NCI-H748 treated with DMSO at 0.1 percent for 48 hours (cell line): ENCODE data around the gene PGM2L1.
"Not testable (repeated sequence)": the region's sequence is repeated elsewhere in the genome, so short reads cannot be mapped to it uniquely, and the experiment has no call there.

ENCODE experiments used
- DNase-seq: peaks from one replicate; lab custom pipeline; 2025; lab: John Stamatoyannopoulos, UW

Gene PGM2L1

DNA sequence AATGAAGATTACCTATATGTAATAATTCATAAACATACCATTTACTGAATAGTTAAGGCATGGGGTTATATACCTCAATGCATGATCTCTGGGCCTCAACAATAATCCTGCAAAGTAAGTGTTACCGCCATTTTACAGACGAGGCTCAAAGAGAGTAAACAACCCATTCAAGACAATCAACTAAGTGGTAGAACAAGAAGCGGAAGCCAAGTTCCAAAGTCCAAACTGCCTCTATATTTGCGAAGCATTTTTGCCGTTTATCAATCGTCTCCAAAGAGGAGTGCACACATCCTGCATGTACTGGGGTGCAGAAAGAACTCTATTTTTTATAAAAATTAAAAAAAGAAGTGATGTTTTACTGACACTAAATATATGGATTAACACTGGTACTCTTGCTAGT is 59.3 kb downstream of the PGM2L1 start:
- DNase-seq = no peak

DNA sequence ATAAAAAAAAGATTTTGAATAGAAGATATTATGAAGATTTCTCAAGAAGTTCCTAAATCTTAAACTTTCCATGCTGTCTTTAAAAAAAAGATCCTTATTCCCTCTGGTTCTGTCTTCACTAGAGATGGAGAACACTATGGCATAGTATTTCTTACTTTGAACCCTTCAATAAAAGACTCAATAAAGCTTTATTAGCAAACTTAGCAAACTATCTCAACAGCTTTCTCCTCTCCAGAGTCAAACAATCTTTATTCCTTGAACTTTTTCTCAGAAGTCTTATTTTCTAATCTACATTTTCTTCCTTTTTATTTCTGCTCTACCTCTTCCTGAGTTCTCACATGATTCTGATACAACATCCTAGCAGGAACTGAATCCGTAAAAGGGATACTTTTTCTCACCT is 65.0 kb downstream of the PGM2L1 start:
- no peak for DNase-seq

DNA sequence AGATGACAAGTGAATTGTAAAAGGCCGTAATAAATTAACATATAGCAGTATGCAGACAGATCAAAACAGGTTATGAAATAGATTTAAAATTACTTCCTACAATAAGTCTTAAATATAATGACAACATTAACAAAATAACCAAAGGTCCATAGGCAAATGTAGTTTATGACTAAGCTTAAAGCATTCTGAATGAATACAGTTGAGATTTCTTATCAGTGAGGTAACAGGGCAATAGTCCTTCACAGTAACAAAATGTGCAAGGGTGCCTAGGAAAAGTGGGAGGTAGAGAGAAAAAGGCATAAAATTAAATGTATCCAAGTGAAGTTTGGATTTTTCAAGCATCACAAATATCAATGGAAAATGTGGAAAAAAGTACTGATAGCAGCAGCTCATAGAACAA is 65.9 kb downstream of the PGM2L1 start:
- no peak for DNase-seq

DNA sequence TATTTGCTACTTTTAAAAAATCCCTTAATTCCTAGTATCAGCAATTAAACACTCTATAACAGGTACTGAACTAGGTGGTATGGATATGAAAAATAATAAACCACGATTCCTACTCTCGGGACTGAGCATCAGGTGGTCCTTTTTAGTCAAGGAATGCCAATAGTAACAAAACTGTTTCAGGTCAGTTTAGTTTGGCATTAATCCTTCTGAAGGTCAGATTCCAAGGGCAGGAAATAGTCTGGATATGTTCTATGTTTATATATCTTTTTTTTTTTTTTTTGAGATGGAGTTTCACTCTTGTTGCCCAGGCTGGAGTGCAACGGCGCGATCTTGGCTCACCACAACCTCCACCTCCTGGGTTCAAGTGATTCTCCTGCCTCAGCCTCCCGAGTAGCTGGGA is 67.2 kb downstream of the PGM2L1 start:
- DNase-seq = not testable (repeated sequence)

DNA sequence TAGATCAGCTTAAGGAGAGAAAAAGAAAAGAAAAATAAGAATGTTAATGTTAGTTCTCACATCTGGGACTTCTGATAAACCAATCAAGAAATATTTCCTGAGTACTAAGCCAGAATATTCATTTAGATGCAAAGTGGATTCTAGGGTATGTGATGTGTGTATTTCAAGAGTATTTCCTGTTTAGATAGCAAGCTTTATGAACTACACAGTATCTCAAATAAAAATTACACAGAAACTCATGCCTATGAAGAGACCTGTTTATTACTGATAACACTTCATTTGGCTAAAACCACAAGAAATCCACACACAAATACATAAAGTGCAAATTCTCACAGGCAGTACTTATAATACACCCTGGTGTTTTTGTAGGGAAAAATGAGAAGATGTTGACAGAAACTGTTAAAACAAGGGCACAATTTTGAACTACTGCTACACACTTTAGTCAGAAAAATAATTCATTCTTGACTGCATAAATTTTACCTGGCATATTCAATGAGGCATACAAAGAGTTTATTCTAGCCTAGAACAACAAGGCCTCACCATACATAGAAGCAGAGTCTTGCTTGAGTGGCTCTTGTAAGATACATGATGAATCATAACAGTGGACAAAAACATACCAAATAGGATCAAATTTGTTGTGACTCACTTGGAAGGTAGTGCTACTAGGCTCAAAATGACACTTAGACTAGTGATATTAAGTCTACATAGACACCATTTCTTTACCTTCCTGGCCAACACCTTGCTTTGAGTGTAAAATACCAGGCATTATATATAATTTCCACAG is 68.0 kb downstream of the PGM2L1 start:
- DNase-seq = no peak

DNA sequence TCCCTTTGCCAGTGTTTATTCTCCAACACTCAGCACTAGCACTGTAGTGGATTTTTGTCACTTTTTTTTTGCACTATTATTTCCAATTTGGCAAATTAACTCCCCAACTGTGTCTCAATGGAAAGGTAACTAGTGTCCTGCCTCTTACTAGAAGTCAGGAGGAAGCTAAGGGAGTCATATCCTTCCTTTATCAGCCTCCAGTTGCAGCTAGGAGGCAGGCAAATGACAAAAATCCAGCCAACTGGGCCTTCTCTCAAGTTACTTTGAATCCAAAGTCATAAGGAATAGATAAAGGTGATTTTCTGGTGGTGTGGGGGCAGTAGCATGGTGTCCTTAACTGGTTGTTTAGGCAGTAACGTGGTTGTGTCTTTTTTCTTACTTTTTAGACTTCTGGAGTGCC is 71.2 kb downstream of the PGM2L1 start:
- no peak for DNase-seq

DNA sequence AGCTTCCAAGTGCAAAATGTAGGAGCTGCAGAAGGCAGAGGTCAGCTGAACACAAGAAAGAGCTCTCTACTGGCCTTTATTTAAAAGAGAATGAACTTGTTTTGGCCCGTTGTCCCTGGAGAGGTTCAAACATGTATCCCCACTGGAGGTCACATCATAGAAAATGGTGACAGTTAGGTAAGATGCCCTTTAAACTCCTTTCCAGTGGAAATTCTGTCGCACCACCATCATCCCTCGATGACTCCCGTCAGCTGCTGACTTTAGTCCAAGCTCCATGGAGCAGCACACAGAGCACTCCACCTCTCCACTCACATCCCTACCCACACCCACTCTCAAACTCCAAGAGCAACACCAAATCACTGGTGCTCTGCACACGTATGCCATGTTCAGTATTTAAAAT is 71.6 kb downstream of the PGM2L1 start:
- no peak for DNase-seq

DNA sequence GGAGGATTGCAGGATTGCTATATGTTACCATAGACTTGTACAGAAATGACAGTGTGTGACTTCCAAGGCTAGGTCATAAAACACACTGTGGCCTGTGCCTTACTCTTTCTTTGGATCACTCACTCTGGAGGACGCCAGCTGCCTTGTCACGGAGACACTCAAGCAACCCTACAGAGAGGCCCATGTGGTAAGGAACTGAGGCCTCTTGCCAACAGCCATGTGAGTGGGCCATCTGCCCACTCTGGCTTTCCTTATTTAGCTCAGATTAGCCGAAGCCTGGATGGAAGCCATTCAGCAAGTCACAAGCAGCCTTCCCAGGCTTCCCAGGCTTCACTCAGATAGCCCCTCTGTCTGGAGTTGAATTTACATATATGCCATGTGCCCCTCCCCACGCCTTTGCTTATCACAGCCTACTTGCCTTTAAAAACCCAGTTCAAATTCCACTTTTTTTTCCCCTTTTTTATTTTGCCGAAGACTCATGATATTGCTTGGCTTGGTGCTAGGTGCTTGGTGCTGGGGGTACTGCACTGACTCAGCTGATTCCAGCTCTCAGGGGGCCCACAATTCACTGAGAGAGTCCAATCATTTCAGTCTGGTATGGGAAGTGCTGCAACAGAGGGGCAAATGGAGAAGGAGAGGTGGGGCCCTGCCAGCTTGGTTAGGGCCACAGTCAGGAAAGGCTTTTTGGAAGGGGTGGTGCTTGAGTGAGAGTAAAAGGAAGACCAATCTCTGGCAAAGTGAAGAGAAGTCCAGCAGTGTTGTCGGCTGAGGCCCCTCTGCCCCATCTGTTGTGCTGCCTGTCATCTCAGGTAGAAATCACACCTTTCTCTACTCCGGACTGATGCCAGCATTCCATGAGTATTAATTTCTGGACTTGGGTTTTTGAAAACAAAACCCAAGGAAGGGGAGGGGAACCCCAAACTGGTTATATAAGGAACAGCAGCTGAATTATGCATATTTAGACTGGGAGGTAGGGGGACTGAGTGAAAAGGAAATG is 72.3 kb downstream of the PGM2L1 start:
- DNase-seq = no peak

DNA sequence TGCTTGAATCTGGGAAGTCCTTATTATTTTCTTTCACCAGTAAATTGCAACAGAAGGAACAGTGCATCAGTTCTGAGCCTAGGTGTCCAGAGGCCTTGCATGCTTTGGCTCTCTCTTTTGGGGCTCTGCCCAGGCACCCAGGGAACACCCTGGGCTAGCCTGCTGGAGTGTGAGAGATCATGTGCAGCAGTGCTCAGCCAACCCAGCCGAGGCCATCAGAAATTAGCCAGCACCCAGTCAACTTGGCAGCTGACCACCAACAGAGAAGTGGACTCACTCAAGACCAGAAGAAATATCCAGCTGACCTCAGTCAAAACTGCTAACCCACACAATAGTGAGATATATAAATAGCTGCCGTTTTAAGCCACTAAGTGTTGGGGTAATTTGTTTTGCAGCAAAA is 75.6 kb downstream of the PGM2L1 start:
- DNase-seq = no peak

DNA sequence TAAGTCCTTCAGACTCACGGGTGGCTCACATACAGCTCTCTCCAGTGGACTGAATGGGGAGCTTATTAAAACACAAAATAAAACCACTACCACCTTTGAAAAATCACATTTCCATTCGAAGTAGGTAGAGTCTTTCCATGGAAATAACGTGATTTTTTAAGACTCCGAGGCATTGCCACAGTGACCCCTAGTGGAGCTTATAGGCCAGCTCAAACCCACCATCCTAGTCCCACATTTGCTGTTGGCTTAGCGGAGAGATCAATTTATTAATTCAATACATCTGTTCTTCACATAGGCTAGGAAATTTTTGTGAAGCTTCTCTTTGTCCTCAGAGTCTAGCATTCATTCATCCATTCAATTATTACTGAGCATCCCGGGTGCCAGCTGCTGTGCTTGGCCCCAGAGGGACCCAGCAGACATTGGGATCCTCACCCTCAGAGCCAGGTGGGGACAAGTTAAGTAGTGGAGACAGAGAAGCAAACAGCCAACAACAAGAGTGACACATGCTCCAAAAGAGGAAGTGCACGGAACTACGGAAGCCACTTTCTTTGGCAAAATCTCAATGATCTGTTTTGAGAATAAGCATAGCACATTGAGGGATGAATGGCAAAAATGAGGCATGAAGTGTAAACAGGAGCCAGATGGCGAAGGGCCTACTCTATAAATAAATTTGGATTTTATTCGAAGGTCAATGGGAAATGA is 76.6 kb downstream of the PGM2L1 start:
- peak; percentile 27 for DNase-seq

DNA sequence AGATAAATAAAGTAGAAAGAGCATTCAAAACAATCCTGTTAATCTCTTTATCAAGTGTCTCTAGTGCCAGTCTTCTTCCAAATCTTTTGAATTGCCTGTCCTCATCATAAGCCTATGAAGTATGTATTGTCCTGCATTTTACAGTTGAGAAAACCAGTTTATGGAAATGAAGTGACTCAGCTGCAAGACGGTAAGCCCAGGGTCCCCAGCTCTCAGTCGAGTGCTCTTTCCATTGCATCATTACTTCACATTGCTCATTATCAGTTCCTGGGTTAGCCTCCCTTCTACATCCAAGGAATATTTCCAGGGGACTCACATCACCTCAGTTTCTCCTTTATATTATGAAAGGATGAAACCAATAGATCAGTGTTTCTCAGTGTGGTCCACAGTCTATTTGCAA is 77.7 kb downstream of the PGM2L1 start:
- DNase-seq = no peak

DNA sequence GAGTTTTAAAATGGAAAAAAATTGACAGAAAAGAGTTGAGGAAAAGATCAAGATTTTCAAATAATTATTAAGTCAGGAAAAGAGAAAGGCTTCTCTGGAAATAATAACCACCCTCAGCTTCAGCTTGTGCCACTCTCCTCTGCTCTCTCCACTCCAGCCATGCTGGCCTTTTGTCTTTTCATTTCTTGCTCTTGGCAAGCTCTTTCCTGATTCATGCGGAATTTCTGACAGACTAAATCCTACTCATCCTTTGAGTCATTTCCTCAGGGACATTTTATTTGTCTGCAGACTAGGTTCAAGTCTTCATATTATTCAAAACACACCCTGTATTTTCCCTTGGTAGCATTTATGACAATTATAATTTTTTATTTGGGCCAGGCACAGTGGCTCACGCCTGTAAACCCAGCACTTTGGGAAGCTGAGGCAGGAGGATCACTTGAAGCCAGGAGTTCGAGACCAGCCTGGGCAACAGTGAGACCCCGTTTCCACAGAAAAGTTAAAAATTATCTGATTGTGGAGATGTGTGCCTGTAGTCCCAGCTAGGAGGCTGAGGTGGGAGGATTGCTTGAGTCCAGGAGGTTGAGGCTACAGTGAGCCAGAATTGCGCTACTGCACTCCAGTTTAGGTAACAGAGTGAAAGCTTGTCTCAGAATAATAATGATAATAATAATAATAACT is 79.0 kb downstream of the PGM2L1 start:
- DNase-seq = no peak

DNA sequence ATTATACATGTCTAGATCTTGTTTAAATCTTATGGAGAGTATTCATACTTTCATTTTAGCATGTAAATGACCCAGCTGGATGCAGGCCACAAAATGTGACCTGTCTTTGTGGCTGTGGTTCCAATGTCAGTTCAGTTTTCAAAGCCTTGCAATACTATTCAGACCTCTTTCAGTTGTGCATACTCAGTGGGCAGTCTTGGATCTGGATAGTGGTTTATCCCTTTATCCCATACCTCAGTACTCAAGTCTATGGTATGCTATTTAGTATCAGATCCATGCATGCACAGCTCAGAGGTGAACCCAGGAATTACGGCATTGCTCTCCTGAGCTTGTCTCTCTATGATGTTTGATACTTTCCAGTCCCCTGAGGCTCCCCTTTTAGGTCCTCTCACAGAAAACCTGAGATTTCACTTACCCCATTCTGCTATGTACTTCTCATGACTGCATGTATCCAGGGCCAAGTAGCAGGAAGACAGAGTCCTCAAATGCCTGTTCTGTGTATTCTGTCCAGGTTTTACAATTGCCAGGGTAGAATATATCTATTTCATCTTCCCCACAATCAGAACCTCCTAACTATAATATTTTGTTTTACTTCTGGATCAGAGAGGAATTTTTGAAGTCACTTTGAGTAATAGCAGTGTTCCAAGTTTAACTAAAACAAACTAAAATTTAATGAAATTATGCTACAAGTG is 79.8 kb downstream of the PGM2L1 start:
- no peak for DNase-seq

DNA sequence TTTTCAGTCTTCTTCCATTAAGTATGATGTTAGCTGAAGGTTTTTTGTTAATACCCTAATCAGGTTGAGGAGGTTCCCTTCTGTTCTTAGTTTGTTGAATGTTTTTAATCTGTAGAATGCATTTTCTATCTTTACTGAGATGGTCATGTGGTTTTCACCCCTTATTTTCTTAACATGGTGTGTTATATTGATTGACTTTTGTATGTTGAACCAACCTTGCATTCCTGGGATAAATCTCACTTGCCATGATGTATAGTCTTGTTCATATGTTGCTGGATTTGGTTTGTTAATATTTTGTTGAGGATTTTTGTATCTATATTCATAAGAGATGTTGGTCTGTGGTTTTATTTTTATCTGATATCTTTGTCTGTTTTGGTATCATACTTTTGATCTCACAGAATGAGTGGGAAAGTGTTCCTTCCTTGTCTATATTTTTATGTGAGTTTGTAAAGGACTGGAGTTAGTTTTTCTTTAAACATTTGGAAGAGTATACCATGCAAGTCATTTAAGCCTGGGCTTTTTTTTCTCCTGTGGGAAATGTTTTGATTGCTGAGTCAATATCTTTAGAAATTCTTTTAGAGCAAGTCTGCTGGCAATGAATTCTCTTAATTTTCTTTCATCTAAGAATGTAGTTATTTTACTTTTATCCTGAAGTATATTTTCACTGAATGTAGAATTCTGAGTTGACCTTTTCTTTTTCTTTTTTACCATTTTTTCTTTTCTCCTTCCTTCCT is 81.3 kb downstream of the PGM2L1 start:
- DNase-seq = no peak

DNA sequence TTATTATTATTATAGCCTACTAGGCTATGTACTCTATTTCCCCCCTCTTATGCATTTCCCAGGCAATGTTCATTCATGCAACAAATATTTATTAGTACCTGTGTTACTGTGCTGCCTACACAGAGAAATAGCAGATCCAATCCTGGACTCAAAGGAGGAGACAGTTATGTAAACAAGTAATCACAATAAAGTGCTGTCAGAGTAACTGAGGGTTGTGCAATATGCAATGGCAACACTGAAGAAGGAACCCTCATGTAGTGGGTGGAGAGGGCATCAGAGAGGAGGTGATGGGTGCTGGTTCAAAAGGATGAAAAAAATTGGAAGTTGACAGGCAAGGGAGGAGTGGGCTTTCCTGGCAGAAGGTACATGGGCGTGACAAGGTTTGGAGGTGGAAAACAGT is 85.9 kb downstream of the PGM2L1 start:
- no peak for DNase-seq

DNA sequence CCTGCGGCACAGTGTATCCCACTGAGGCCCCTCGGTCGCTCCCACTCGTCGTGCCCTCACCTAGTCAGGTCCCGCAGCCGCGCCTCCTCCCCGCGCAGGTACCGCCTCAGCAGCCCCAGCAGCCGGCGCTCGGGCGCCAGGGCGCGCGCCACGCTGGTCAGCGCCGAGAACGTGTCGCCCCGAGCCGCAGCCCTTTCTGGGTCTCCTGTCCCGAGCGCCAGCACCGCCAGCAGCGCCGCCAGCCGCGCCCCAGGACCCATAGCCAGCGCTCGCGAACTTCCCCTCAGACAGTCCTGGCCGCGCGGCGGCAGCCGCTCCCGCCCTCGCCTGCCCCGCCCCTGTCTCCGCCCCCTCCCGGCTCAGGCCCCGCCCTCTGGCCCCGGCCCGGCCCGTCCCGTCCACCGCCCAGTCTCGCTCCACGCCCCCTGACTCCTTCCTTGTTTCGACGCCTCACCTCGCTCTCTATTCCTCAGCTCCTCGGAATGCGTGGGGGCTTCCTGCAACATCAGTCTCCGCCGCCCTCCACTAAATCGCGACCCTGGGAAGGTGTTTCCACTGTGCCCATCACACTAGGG is 86.8 kb downstream of the PGM2L1 start, which contains the start of gene P4HA3:
P4HA3 (minus strand) TSS at position 289 of the 575 bp plus-strand sequence; CDS start at position 260, 29 bp downstream.
- DNase-seq = peak; percentile 27

DNA sequence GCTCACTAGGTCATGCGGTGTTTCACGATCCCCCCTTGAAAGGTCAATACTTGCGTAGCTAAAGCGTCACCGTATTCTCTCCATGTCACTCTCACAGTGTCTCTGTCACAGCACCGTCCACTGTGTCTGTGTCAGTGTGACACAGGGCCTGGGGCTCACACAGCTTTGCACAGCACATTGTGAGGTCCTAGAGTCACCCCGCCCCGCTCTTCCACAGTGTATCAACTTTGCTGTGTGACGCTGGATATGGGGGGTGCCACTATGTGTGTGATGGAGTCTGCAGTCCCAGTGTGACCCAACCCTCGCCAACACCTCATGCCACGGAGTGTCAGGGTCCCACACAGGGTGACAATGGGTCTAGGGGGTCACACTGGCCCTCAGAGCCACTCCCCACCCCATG is 87.4 kb downstream of the PGM2L1 start:
- DNase-seq = no peak

DNA sequence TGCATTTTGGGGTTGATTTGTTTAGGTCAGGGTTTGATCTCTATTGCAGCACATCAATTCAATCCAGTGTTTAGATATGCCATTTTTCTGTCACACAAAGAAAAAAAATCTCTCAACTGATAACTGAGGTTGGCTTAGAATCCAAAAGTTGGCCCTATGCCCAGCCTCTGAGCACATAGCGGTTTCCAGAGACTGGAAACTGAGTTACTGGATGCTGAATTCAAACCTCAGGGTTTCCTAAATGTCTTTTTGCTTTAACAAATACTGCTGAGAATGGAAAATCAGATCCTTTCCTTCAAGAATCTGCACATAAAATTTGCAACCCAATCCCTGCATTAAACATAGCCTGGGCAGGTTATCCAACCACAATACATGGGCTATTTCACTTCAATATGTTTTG is 90.8 kb downstream of the PGM2L1 start:
- no peak for DNase-seq

DNA sequence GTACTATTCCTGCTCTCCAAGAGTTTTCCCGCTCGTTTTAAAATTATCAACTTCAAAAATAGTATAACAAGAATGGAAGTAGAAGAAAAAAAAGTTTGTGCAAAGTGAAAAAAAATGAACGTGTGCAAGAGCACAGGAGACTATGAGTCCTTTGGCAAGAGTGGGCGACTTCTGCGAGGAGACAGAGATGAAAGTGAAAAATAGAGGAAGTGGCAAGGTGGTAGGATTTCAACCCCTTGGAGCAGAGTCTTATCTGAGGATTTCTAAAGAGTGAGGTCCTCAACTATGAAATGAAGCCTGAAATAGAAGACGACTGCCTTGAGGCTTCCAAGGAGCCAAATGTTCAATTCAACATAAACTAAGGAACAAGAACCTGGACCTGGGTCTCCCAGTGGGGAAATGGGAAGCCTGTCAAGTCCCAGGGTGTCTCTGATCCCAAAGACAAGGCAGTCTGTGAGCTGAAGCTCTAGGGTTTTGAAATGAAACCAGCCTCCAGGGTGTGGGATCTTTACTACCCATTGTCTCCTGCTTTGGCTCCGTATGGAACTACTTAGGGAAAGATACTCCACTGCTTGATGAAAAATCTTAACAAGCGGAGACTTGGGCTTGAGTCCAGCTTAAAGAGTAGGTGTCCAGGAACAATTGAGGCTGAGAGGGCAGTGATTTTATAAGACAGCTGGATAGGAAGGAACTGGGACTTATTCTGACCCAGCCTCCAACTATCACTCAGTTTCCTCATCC is 91.6 kb downstream of the PGM2L1 start:
- no peak for DNase-seq
